ENCODE measurements around the gene CMTM2.

DNA sequence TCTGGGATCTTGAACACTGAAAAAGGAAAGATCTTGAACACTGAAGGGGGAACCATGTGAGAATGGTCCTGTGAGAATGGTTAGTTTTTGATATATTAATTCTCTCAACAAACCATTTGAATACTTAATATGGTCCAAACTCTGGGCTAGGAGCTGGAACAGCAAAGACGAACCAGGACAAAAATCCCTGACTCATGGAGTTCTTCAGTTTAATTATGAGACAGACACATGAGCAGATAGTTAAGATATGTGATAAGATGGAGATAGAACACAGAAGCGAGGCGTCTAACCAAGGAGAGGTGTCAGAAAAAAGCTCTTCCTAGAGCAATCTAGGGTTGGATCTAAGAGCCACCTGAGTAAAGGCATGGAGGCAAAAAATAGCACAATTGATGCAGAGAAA lies 25.2 kb upstream of the CMTM2 start:
- TF ChIP-seq CTCF (conservative IDR thresholded peaks at IDR 0.05 in 1 of 2, IDR thresholded peaks at IDR 0.05 in 1 of 2; ENCODE audit: extremely low read depth in 1 of 2, insufficient read depth in 1 of 2, low read depth in 1 of 2, low read length in 2 of 2) (no peak), EZH2 (IDR thresholded peaks at IDR 0.05; ENCODE audit: borderline replicate concordance, low read length) (no peak)
